Neural crest cell (in vitro differentiated cells): ENCODE data around the gene HCN3. TPM values are rescaled to one million over a fixed set of nuclear protein-coding genes. Genes with fewer than 3 reads are reported as not detected.

ENCODE experiments used
- DNase-seq: peaks from one replicate; pipeline ENCODE4 v3.0.0; 2021; ENCODE audit warnings: low read depth, mixed read lengths, low spot score
- H3K27ac Mint-ChIP-seq: one replicate; pipeline ENCODE4 v1.8.0; 2021; ENCODE audit warnings: mild to moderate bottlenecking, mixed read lengths; ENCODE audit not compliant: unreplicated experiment
- H3K27me3 Mint-ChIP-seq: 2 replicates; pipeline ENCODE4 v1.8.0; 2021; ENCODE audit warnings: low read depth, mild to moderate bottlenecking, mixed read lengths
- H3K36me3 Mint-ChIP-seq: 2 replicates; pipeline ENCODE4 v1.8.0; 2021; ENCODE audit warnings: low read depth, mild to moderate bottlenecking, mixed read lengths
- H3K4me1 Mint-ChIP-seq: 2 replicates; pipeline ENCODE4 v1.8.0; 2021; ENCODE audit warnings: mixed read lengths
- H3K4me3 Mint-ChIP-seq: one replicate; pipeline ENCODE4 v1.8.0; 2021; ENCODE audit warnings: mild to moderate bottlenecking, mixed read lengths
- H3K9me3 Mint-ChIP-seq: 2 replicates; pipeline ENCODE4 v1.8.0; 2021; ENCODE audit warnings: mixed read lengths
- total RNA-seq: library from RNA; stranded (reverse); gene quantifications from 2 replicates; pipeline ENCODE4 v1.2.1, GENCODE V29; 2021
- TF ChIP-seq, protein P1 (sequence below): fragments of 200-600 bp; sonication (generic); conservative IDR thresholded peaks from 2 replicates; pipeline ENCODE4 v1.5.0; 2021; ENCODE audit warnings: antibody characterized with exemption, mild to moderate bottlenecking

Gene HCN3
- total RNA-seq, 1 donor from 2014 or later: 20.8 TPM

GRCh38 chr1:155294520-155295182, 17.4 kb downstream of the HCN3 start:
- no peaks in the 10 kb centered on the region for H3K36me3 Mint-ChIP-seq
- no peaks in the 10 kb centered on the region for H3K9me3 Mint-ChIP-seq
- no peaks in the 10 kb centered on the region for H3K27me3 Mint-ChIP-seq
- no peak for DNase-seq
- TF ChIP-seq, protein P1, sequence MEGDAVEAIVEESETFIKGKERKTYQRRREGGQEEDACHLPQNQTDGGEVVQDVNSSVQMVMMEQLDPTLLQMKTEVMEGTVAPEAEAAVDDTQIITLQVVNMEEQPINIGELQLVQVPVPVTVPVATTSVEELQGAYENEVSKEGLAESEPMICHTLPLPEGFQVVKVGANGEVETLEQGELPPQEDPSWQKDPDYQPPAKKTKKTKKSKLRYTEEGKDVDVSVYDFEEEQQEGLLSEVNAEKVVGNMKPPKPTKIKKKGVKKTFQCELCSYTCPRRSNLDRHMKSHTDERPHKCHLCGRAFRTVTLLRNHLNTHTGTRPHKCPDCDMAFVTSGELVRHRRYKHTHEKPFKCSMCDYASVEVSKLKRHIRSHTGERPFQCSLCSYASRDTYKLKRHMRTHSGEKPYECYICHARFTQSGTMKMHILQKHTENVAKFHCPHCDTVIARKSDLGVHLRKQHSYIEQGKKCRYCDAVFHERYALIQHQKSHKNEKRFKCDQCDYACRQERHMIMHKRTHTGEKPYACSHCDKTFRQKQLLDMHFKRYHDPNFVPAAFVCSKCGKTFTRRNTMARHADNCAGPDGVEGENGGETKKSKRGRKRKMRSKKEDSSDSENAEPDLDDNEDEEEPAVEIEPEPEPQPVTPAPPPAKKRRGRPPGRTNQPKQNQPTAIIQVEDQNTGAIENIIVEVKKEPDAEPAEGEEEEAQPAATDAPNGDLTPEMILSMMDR: no peak
- no peak overlapping the region for H3K27ac Mint-ChIP-seq
- H3K4me3 Mint-ChIP-seq: no peak overlapping the region
- no peaks in the 10 kb centered on the region for H3K4me1 Mint-ChIP-seq

GRCh38 chr1:155295183-155295941, 18.1 kb downstream of the HCN3 start:
- H3K36me3 Mint-ChIP-seq: no peaks in the 10 kb centered on the region
- no peaks in the 10 kb centered on the region for H3K4me1 Mint-ChIP-seq
- TF ChIP-seq, protein P1: no peak
- no peak for DNase-seq
- no peaks in the 10 kb centered on the region for H3K27me3 Mint-ChIP-seq
- no peak overlapping the region for H3K4me3 Mint-ChIP-seq
- H3K9me3 Mint-ChIP-seq: no peaks in the 10 kb centered on the region
- H3K27ac Mint-ChIP-seq: no peak overlapping the region

DNA sequence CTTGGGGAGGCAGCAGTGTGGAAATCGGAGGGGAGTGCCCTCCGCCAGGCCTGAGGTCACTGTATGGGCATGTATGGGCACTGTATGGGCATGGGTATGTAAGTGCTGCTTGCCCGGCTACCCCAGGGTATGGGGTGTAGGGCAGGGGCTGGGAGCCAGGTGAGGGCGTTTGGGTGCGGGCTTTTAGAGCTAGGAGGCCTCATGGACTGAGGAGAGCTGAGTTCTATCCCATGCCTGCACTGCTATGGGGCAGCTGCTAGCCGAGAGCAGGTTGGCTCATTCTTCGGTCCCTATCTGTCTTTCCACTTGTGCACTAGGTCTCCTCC, 18.6 kb downstream of the HCN3 start:
- Mint-ChIP-seq H3K9me3 (no peaks in the 10 kb centered on the region), H3K27me3 (no peaks in the 10 kb centered on the region), H3K27ac (no peak overlapping the region), H3K36me3 (no peaks in the 10 kb centered on the region), H3K4me3 (no peak overlapping the region), H3K4me1 (no peaks in the 10 kb centered on the region)
- TF ChIP-seq, protein P1: no peak
- DNase-seq: no peak

- Mint-ChIP-seq H3K36me3 (no peaks in the 10 kb centered on the region), H3K27me3 (no peaks in the 10 kb centered on the region), H3K9me3 (no peaks in the 10 kb centered on the region), H3K4me1 (peaks cover 7% of the 10 kb centered on the region), H3K4me3 (no peak overlapping the region), H3K27ac (no peak overlapping the region)
- TF ChIP-seq, protein P1: no peak
- no peak for DNase-seq
These were observed 19.4 kb downstream of the HCN3 start for GRCh38 chr1:155296661-155297060.

GRCh38 chr1:155297384-155297783, 20.1 kb downstream of the HCN3 start:
- Mint-ChIP-seq H3K4me1 (peaks cover 9% of the 10 kb centered on the region), H3K9me3 (no peaks in the 10 kb centered on the region), H3K36me3 (no peaks in the 10 kb centered on the region), H3K4me3 (no peak overlapping the region), H3K27me3 (no peaks in the 10 kb centered on the region), H3K27ac (no peak overlapping the region)
- DNase-seq: no peak
- TF ChIP-seq, protein P1: no peak
